Upper lobe of left lung (tissue), 4 donors: ENCODE measurements around the gene TPRG1.

Source experiments
- CTCF ChIP-seq, 6 experiments: fragments of 450-650 bp in 4 of 6; fragments of 200-600 bp in 2 of 6; sonication (generic) in 2 of 6; IDR thresholded peaks; one replicate each; pipeline ENCODE4 v1.5.1; 2016 to 2019; ENCODE audit warnings: antibody characterized with exemption in 6 of 6
- POLR2A ChIP-seq, 4 donors: fragments of 450-650 bp; IDR thresholded peaks; one replicate each; pipeline ENCODE4 v1.5.1; 2016 to 2017; ENCODE audit warnings: antibody characterized with exemption in 4 of 4, mild to moderate bottlenecking in 2 of 4

- no peak for TF ChIP-seq POLR2A (IDR thresholded peaks at IDR 0.05)
- TF ChIP-seq CTCF (IDR thresholded peaks at IDR 0.05) = no peak
Observed at GRCh38 chr3:189303584-189303983, 131.8 kb downstream of the TPRG1 start.
